Measurements from ENCODE around the gene ADIPOR2.
A peak's percentile ranks its signal among the peaks of the same experiment; 100 is the strongest.
"Not testable (repeated sequence)": the region's sequence is repeated elsewhere in the genome, so short reads cannot be mapped to it uniquely, and the experiment has no call there.

The ADIPOR2 gene

DNA sequence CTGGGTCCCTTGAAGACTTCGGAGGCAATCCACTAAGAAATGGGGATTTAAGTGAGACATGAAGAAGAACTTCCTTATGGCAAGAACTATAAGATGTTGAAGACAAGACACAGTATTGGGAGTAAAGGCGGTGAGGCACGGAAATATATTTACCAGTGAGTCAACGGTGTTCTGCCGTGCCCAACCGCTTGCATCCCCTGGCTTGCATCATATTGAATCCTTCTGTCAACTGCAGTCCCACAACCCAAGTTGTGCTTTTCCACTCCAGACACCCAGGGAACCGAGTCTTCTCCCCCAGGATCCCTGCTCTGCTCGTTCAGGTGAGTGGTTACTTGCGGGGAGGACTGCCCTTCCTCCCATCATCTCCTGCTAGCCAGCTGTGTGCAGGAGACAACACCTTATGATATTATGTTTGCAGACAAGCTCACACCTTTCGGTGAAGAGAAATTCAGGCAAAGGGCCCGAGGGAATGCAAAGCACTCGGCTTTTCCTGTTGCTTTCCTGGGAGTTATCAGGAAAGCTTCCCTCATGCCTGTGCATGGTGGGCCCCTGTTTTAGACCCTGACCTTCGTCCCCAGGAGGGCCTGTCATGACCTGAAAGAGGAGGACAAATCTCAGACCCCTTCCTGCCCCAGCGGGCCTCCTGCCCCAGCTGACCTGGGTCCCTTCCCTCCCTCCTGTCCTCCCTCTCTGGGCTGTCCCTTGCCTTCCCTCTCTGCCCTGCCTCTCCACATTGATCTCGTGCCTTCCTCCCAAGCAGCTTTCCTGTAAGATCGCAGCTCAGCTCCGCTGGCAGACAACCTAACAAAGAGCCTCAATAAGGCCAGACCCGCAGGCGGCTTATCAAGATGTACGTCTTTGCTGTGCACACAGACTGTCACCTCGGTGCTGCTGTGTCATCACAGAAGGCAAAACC, 125.2 kb downstream of the ADIPOR2 start:
- no peak for DNase-seq

DNA sequence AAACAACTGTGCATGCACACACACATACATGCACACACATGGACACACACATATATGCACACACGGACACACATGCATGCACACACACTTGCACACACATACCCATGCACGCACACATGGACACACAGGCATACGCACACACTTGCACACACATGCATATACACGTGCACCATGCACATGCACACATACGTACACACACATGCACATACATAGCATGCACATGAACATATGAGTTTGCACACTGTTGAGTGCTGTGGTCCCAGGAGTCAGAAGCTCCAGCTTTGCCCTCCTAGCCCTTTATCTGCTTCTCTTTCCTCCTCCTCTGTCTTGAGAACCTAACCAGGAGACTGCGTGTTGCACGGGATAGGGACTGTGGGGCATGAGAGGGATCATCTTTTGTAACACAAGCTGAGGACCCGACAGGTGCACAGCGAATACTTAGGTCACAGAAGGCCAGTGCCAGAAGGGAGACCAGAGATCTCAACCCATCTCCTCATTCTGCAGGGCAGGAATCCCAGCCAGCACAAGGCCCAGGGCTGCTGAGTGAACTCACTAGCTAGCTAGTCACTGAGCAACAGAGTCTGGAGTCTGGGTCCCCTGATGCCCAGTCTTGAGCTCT, 126.0 kb downstream of the ADIPOR2 start:
- DNase-seq, result no peak

DNA sequence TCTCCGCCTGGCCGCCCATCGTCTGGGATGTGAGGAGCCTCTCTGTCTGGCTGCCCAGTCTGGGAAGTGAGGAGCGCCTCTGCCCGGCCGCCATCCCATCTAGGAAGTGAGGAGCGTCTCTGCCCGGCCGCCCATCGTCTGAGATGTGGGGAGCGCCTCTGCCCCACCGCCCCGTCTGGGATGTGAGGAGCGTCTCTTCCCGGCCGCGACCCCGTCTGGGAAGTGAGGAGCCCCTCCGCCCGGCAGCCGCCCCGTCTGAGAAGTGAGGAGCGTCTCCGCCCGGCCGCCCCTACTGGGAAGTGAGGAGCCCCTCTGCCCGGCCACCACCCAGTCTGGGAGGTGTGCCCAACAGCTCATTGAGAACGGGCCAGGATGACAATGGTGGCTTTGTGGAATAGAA, 127.1 kb downstream of the ADIPOR2 start:
- DNase-seq, result not testable (repeated sequence)

DNA sequence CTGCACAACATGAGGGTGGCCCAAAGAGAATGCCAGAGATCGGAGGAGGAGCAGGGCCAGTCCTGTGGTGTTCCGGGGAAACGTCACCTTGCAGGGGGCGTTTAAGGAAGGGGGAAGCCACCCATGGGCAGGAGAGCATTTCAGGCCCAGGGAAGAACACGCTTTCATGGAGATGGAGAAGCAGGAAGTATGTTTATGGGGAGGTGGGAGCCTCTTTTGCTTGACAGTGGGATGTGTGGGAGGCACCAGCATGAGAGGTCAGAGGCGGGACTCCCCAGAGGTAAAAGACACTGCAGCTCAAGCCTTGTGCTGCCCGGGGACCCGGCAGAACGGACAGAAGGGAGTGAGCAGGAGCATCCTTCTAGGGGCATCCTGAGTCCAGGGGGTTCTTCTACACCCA, 128.2 kb downstream of the ADIPOR2 start:
- DNase-seq, result no peak

DNA sequence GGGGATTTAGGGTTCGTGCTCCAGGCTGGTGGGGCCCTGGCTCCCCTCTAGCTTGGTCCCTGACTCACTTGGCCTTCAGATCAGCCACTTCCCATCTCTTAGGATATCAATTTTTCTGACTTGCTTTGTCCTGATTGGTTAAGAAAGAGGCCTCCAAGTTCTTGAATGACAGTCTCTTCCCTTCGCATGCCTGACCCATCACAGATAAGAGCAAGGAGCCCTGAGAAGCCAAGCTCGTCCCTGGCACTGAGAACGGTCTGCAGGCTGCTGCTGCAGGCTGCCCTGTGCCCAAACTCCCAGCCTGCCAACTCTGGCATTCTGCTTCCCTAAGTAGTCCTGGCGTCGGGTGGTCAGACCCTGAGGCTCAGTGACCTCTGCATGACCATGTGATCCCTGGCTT, 128.7 kb downstream of the ADIPOR2 start:
- peak in 1 of 2 experiments; percentile 41 for DNase-seq

DNA sequence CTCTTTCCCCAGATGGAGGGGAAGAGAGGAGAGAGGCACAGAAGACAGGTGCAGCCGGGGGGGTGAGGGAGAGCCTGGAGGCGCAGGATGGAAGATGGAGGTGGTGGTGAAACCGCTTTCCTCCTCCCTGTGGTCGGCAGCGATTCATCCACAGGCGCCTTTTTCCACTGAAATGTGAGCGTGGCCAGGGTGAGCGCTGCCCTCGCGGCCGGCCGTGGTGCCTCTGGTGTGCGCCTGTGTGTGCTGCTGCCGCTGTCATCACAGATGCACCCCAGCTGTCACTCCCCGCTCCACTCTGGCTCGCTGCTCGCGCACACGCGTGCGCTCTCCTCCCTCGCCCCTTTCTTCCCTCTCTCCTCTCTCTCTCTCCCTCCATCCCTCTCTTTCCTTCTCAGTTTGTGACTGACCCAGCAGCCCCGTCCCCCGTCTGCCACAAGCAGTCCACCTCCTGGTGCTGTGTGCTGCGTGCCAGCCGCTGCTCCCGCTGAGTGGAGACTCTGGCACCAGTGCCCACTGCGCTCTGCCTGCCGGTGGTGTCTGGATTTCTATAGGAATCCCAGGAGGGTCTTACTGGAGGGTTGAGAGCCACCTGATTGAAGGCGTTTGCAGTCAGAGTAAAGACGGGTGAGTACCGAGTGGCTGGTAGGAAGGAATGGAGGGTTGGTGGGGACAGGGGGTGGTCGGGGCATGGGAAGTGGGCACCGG, 129.5 kb downstream of the ADIPOR2 start, which contains the start of gene LRTM2:
LRTM2 (plus strand) TSS at position 375 of the 705 bp plus-strand sequence. CDS start 7,584 bp downstream, outside the sequence.
- no peak for DNase-seq

DNA sequence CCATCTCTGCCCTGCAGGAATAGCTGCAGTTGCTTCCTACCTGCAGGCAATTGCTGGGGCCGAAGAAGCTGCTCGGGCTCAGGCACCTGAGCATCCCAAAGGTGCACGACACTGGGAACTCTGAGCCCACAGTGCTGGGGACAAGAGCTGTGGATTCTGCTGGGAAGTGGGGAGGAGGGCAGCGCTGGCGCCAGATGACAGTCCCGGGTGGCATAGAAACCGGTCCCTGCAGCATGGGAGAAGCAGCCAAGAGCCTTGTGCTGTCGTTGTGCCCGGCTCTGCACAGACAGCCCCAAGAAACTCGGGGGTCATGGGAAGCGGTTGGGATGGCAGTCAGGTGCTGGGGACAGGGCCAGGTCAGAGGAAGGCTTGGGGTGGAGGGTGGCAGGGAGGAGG, 130.0 kb downstream of the ADIPOR2 start:
- no peak for DNase-seq

DNA sequence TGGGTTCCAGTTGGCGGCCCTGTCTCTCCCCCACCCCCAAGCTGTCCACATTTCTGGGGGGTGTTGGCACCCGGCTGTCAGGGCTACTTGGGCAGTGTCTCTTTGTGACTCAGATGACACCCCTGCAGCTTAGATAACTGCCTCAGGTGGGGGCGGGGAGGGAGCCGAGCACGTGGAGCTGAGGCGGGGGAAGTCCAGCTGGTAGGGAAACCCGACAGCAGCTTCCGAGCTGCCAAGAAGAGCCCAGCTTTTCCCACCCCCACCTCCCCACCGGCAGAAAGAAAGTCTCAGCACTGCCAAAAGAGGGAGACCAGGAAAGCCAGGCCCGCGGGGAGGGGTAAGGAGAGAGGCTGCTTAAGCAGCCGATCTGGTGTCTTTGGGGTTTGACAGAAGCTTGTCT, 130.9 kb downstream of the ADIPOR2 start:
- DNase-seq, result peak; percentile 82 to 89

DNA sequence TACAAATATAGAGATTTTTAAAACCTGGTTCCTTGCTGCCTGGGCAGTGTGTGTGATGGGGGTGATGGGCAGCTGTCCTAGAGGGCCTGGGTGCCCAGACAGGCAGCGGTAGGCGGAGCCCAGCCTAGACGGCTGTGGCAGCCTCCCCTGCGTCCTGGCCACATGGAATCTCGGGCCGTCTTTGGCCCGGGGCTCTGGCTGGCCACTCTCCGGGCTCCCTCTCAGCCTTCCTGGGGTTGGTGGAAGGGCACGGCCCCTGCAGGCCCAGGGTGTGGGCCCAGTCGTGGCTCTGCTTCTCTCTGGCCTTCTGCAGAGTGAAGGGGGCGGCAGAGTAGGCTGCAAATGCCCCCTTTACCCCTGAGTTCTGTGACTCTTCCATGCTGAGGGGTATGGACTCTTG, 131.8 kb downstream of the ADIPOR2 start:
- no peak for DNase-seq

DNA sequence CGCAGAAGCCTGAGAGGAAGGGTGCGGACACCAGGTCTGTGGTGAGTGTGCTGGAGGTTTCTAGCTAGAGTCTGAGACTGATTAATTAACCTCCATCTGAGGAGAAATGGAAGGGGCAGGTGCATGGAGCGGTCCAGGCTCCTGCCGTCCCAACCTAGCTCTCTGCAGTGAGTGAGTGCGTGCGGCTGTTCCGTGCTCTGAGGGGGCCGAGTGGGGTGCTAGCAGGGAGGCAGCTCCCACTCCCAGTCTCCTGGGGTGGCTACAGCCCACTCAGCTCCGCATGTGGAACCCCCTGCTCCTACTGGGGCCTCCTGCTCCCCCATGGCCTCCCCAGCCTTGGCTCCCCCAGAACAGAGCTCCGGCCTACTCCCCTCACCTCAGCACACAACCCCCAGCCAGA, 132.4 kb downstream of the ADIPOR2 start:
- no peak for DNase-seq

DNA sequence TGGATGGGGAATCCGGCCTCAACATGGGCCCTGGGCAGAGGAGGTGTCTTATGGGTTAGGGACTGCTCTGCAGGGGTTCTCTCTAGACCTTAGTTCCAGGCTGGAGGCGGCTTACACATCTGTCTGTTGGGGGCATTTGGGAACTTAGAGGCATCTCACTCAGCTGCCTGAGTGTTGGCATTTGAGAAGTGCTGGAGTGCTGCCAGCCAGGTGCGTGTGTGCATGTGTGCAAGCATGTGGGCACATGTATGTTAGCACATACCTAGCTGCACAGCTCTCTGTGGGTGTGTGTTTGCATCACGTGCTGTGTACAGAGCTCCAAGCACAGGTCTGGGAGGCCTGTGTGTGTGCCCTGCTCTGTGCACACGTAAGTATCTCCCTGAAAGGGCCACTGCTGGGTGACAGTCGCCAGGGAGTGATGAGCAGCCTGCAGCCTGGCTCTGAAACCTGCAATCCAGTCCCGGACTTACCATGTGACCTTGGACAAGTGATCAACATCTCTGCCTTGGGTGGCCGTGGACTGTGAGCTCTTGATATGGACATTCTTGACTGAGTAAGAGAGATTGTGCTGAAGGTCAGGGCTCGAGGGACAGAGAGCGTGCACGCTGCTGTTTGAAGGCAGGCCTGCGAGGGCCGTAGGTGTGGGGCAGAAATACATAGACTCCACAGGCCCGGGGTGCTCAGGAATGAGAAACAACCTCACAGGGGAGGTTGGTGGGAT, 134.7 kb downstream of the ADIPOR2 start:
- DNase-seq, result no peak

DNA sequence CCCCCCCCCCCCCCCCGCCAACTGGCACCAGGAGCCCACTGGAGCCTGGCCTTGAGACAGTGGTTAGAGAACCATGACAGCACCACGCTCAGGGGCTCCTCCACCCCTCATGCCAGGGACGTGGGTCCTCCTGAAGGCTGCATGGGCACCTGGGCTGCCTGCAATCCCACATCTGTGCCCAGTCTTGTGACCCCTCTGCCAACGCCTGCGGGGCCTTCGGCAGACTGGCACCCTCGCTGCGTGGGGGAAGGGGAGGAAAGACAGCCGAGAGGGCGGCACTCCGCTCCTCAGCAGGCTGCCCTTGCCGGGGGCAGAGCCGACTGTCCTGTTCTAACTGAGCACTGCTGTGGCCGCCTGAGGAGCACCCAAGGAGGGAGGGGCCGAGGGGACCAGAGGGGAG, 135.5 kb downstream of the ADIPOR2 start:
- no peak for DNase-seq

DNA sequence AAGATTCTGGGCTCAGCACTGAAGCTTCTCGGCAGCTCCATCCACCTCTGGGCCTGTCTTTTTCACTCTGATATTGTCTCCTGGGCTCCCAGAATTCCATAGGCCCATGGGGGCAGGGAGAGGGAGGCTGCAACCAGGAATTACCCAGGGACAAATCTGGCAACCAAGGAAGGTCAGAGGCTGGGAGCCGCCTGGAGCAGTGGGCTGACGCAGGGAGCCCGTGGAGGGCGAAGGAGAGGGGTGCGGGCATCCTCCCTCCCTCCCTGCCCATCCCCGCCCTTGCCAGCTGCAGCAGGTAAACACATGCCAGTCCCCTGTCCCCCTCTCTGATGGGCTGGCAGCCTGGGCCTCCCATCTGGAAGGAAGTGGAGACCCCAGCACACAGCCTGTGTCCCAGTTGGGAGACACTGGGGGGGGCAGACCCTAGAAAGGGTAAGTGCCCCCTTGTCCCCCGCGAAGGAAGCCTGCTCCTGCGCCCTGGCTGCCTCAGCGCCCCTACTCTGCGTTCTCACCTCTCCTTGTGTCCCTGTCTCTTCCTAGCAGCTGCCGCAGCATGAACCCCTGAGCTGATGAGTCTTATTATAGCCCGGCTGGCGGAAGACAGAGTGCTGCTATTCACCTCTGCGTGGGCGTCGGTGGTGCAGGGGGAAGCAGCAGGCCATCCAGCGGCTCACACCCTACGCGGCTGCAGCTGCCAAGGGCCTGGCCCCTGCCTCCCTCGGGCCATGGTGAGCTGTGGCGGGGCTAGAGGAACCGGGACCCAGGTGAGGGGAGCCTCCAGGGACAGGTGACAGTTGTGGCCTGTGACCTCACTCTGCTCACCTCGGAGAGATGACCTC, 136.2 kb downstream of the ADIPOR2 start:
- DNase-seq, result no peak

DNA sequence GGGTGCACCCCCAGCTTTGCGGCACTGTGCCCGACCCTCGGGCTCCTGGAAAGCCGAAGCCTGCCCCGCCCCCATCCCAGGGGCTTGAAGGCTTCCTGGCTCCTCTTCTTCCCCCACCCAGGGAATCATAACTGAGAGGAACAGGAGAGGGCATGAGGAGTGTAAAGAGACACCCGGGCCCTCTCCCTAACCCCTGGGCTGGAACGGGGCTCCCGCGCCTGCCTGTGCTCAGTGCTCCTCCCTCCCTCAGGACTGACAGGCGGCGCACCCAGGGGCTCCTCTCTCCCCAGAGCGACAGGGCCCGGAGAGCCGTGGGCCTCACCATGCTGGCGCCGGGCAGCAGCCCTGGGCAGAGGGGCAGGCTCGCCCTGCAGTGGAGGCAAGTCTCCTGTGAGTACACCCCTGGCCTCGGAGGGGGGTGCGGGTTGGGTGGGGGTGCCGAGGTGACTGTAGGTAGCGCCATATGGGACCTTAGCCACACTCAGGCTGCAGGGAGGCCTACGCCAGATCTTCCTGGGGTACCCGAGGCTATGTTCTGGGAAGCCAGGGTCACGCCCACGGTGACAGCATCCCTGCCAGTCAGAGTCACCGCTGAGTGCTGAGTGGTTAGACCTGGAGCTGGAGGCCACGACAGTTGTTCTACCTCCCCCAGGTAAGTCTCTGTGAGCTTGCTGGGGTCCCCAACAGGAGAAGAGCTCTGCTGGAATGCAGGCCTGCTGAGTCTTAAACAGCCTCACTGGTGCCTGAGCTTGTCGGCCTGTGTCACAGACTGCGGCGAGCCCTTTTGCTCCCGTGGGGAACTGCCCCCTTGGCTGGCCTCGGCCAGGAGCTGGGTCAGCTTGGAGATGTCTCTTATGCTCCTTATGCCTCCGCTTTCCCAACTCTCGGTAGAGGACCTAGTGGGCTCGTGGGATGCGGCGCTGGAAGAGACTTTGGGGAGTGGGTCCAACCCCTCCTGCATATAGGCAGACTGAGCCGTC, 137.2 kb downstream of the ADIPOR2 start:
- DNase-seq, result no peak

DNA sequence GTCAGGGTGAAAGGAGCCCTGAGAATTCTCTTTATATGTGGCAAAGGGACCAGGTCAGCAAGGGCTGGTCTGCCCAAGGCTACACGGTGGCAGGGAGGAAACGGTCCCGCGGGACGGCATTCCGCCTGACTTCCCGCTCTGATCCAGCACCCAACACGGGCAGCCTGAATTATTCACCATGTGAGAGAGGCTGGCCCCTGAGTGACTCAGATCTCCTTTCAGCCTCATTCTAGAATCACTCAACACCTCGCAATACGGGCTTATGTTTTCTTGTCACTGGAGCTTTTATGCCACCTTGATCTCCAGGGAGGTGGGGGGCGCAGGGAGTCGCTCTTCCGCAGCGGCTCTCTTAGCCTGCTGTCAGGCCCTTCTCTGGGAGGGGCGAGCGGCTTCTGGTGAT, 138.0 kb downstream of the ADIPOR2 start:
- no peak for DNase-seq

DNA sequence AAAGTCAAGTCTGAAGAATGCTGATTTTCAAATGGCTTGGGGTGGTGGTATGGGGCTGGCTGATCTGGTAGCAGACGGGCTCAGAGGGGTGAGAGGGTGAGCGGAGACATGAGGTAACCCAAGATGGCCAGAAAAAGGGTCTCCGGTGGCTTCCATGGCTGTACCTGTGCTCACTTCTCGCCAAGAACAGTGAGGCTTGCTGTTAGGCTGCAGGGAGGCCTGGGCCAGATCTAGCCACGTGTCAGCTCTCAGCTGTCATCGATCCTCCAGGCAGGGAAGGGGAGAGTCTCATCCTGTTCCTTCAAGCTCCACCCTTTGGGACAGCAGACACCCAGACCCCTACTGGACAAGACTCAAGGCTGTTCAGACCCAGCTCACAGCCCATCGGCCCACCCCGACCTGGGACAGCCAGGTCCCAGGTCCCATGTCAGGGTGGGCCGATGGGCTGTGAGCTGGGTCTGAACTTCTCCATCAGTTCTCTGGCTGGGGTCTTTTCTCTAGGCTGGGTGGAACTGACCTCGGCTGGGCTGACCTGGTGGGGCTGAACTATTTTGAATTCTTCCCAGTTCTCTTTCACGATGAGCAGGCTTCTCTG, 138.5 kb downstream of the ADIPOR2 start:
- no peak for DNase-seq

DNA sequence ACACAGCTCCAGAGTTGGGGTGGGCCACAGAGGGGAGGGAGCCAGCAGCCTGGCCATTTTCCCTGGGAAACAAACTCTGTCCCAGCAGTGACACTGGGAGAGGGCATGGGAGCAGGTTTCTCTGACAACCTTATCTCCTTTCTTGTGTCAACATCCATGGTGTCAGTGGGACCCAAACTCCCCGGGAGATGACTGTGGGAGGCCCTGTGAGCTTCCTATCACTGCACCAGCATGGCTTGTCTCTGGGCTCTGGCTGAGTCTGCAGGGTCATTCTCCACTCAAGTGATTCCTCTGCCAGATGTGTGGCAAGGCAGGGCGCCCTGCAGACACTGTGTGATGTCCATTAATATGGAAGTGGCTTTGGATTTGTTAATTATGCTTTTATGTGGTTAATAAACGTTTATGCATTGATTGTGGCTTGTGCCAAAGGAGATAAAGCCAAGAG, 139.6 kb downstream of the ADIPOR2 start:
- no peak for DNase-seq

DNA sequence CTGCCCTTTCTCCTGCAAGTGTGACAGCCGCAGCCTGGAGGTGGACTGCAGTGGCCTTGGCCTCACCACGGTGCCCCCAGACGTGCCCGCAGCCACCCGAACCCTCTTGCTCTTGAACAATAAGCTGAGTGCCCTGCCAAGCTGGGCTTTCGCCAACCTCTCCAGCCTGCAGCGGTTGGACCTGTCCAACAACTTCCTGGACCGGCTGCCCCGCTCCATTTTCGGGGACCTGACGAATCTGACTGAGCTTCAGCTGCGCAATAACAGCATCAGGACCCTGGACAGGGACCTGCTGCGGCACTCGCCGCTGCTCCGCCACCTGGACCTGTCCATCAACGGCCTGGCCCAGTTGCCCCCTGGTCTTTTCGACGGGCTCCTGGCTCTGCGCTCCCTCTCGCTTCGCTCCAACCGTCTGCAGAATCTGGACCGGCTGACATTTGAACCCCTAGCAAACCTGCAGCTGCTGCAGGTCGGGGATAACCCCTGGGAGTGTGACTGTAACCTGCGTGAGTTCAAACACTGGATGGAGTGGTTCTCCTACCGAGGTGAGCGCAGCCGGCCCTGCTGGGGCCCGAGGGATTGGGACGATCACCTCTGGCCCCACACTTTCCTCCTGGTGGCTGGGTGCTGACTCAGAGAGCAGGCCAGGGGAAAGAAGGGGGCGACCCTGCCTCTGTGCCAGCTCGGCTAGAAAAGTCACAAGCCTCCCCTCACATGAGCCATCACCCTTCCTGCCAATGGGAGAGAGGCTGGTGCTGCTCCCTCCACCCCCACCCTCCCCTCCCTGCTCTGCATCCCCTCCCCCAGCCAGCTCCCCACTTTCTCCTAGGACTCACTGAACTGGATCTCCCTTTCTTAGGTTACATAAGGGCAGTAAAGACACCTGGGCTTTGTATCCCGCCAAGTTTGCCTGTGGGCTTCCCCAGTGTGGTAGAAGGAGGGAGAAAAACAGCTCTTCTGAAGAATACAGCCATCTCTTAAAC, 140.4 kb downstream of the ADIPOR2 start:
- DNase-seq, result no peak
